GM11168 (cell line): ENCODE results near the gene CCDC154.
"Not testable (repeated sequence)": the region's sequence is repeated elsewhere in the genome, so short reads cannot be mapped to it uniquely, and the experiment has no call there.

Source experiments
- in situ Hi-C: fragments of 300-500 bp; cut with MboI; formaldehyde crosslinking; loops from one replicate; pipeline ENCODE4 v1.12.0; 2022; ENCODE audit warnings: low sequenced_read_pairs; ENCODE audit not compliant: unreplicated experiment

The CCDC154 gene

DNA sequence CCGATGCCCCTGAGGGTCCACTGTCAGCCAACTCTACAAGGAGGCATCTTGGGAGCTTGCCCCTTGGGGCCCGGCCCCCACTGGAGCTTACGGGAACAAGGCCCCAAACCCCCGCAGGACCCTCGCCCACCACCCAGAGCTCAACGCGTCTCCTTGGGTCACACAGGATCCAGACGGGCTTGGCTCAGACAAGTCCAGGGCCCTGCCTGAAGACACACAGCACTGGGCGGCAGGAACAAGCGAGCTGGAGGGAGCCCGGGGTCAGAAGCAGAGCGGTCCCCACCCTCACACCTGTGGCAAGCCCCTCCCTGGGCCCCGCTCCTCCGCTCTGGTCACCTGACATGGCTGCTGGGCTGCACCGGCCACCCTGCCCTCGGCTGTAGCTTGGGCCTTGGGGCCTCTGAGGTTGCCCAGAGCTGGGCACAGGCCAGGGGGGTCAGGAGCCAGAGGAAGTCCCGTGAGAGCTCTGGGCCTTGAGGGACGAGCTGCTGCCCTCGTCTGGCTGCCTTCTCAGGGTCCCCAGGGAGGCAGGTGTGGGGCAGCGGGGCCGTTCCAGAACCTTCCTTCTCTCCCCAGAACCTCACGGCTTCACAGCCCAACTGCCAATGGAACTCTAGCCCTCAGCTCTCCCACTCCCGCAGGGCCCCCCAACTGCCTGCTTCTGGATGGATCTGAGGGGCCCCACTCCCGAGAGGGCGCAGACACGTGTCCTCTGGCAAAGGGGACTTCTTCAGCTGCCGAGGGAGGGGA lies at the start of gene CCDC154:
TSS of gene CCDC154 (minus strand) at position 577 of the 750 bp plus-strand sequence. CDS start at position 343, 234 bp downstream.
- in situ Hi-C loops: no loop called here

DNA sequence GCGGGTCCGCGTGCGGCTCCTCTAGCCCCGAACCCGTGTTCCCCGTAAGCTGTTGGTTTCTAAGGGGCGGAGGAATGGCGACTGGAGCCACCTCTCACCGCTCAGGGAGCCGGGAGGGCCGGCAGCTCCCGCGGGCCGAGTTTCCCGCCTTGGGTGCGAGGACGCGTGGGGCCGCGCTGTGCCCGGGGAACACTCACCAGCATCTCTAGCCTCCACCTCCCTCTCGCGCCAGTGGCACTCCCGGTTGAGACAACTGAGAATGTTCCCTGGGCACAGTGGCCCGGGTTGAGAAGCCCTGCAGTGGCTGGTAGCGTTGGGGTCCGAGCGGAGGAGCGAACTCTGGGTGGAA lies 49.4 kb upstream of the CCDC154 start:
- in situ Hi-C loops: no loop called here

DNA sequence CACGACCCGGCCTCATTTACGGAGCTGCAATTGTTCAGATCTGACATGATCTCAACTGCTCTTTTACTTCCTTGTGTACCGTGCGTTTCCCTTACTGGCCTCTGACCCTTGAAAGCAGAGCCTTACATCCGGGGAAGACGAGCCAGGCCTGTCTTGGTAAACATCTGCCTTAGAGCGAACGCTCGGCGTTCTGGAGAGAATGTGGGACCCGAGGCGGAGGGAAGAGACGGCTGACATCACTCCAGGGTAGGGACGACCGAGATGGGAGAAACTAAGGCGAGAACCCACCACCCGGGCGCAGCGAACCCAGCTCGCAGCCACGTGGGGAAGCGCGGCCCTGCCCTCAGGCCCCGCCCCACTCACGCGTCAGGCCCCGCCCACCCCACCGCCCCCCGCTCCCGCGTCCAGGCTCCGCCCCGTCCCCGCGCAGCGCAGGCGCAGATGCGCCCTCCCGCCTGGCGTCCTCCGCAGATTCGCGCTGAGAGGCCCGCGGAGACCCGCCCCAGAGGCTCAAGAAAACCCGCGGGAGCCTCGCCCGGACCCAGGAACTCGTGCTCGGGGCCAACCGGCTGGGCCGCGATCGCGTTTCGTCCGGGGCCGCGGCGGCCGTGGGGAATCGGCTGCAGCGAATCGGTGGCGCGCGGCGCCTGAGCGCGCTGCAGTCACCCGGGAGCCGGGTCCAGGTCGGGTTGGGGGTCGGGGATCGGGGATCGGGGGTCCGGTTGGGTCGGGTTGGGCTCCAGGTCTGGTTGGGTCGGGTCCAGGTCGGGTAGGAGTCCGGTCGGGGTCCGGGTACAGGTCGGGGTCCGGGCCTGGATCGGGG lies 48.8 kb upstream of the CCDC154 start, which contains the start of gene TELO2:
TSS of gene TELO2 (plus strand) at position 438 of the 823 bp plus-strand sequence. CDS start 922 bp downstream, outside the sequence.
- in situ Hi-C loops: no loop called here

DNA sequence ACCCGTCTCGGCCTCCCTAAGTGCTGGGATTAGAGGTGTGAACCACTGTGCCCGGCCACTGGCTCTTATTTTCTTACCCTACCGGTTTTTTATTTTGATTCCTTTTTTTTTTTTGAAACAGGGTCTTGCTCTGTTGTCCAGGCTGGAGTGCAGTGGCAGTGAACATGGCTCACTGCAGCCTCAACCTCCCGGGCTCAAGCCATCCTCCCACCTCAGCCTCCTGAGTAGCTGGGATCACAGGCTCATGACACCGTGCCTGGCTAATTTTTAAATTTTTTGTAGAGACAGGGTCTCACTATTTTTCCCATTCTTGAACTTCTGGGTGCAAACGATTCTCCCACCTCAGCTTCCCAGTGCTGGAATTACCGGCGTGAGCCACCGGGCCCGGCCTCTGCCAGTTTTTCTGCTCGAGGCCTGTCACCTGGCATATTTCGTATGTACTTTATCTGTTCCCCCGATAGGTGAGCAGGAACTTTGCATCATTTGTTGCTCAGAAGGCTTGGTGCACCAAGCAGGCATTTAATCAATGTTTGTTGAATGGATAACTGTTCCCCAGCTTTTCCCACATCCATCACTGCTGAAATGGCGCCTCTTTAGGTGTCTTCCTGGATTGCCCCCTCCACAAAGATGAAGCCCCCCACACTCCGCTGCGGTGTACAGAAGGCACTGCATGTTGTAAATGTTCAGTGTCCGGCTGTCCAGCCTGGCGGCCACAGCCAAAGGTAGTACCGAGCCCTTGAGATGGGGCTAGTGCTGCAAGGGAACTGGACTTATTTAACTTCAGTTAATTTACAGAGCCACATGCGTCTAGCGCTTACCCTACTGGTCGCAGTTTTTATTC lies 47.9 kb upstream of the CCDC154 start:
- in situ Hi-C loops: no loop called here

DNA sequence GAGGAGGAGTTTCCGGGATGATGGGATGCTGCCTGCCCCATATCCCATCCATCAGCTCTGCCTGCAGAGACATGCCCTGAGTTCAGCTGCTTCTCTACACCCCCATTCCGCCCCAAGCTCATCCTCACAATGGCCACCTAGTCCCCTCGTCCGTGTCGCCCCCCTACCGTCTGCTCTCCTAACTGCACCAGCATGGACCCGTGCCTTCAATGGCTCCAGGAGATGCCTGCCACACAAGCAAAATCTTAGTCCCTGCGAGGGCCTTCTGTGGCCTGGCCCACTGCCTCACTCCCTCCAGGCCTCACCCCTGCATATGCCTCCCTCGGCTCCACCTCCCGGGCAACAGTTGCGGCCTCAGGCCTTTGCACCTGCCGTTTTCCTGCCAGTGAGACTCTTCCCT lies 47.0 kb upstream of the CCDC154 start:
- in situ Hi-C loops: no loop called here

- in situ Hi-C loops: no loop called here
Measured at GRCh38 chr16:1489077-1489476, 44.7 kb upstream of the CCDC154 start.

GRCh38 chr16:1488619-1489018 lies 44.3 kb upstream of the CCDC154 start, which contains the start of gene PTX4:
Gene PTX4, minus strand, starts transcription at chr16:1488944. Its CDS starts 35 bp downstream, at chr16:1488909.
- in situ Hi-C loops: no loop called here

GRCh38 chr16:1488054-1488601 lies 43.8 kb upstream of the CCDC154 start:
- in situ Hi-C loops: no loop called here

- in situ Hi-C loops: no loop called here
Measured at GRCh38 chr16:1487395-1488053, 43.2 kb upstream of the CCDC154 start.

DNA sequence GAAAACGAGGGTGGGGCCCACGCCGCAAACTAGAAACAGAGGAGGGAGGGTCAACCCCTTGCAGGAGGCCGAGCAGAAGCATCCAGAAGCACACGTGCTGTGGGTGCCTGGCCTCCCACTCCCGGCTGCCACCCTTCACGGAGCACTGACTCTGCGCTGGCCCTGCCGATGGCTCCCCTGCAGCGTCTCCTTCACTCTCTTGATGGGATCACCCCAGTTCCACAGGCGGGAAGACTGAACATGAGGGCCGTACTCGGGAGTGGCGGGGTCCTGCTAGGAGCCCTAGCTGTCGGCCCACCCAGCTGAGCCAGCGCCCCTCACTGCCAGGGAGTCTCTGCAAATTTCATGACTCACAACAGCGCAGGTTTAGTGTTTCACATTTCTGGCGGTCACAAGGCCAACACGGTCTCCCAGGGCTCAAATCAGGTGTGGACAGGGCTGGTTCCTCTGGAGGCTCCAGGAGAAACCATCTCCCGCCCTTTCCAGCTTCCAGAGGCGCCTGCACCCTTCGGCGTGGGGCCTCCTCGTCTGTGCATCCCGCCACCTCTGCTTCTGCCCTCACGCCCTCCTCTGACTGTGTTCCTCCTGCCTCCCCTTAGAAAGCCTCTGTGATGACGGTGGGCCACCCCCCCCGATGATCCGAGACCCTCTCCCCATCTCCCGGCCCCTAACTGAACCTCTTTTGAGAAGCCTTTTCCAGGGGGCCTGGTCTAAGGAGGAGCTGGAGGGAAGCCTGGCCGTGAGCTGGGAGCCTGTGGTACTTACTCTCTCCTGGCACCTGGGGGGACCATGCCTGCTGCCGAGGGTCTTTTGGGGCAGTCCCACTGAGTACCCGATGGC lies 42.4 kb upstream of the CCDC154 start:
- in situ Hi-C loops: no loop called here

DNA sequence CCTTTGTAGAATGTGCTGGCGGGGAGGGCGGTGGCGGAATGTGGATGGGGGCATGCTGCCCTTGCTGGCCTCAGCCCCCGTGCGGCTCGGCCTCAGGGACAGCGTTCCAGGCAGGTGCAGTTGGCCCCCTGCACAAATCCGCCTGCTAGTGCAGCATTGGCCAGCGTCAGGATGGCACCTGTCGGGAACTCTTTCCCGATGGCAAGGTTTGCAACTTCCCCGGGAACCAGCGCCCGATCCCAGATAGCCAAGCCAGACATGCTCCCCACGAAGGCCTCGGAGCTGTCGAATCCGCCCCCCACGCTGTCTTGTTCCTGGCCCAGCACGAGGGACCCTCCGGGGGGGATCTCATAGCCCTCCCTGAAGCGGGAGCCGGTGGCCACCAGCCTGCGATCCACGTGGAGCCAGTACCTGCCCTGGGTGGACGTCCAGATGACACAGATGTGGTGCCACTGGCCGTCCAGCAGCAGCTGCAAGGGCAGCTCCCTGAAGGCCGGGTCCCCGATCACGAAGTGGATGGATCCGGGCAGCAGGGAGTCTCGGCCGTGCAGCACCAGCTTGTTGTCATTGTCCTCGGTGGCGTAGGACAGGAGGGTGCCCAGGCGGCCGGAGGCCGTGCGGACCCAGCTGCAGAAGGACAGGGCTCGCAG lies 41.6 kb upstream of the CCDC154 start:
- in situ Hi-C loops: no loop called here

DNA sequence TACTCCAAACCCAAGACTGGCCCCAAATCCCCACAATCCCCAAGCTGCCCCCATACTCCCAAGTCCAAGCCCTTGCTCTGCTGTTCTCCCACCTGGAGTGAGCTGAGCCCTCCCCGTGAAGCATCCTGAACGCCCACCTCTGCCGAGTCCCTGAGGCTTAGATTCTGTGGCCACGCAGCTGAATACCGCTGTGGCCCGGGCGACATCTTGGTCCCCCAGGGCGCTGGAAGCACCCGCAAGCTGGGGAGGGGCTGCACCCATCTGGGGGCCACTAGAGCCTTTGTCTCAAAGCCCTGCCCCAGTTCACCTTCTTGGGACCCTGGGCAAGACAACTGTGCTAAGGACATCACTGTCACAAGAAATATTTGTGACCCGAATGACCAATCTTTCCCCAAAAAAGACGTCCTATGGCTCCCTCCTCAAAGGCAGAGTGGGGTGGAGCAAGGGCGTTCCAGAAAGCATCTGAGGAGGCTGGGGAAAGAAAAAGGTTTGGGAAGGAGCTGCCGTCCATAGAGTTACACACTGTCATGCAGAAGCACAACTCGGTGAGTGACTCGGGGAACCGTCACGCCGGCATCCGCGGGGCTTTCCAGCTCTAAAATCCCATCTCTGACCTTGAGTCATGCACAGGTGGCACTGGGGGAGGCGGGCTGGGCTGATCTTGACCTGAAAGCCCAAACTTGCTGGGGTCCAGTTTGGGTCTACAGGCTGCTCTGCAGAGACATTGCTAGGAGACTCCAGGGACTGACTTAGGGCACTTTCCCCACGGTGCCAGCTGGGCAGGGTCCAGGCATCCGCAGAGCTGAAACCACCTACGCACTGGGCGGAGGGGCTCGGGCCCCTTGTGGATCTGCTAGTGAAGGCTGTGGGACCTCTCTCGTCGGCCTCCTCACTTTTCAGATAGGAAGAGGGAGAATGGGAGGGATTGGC lies 37.8 kb upstream of the CCDC154 start:
- in situ Hi-C loops: no loop called here

DNA sequence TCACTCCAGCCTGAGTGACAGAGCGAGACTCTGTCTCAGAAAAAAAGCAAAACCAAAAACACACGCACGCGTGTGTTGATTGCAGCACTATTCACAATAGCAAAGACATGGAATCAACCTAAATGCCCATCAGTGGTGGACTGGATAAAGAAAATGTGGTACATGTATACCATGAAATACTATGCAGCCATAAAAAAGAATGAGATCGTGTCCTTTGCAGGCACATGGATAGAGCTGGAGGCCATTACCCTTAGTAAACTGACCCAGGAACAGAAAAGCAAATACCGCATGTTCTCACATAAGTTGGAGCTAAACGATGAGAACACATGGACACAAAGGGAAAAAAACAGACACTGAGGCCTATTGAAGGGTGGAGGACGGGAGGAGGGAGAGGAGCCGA lies 34.6 kb upstream of the CCDC154 start:
- in situ Hi-C loops: not testable (repeated sequence)

- in situ Hi-C loops: no loop called here
Measured at GRCh38 chr16:1477033-1477432, 32.7 kb upstream of the CCDC154 start.

DNA sequence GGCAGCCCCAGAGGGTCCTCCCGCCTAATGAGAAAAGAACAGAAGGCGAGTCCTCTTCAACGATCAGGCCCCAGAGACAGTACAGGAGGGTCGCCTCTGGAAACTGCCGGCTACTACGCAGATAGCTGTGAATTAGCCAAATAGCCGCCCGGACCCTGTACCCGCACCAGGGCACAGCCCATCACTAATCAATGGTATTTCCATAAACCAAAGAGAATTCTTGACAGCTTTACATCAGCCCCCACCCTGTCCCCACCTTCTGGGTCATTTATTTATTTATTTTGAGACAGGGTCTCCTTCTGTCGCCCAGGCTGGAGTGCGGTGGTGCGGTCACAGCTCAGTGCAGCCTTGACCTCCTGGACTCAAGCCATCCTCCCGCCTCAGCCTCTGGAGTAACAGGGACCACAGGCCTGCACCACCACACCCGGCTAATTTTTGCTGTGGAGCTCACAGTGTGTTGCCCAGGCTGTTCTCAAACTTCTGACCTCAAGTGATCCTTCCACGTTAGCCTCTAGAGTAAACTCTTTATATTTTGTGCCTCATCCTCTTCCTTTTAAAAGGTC lies 31.3 kb upstream of the CCDC154 start:
- in situ Hi-C loops: no loop called here

GRCh38 chr16:1474796-1475551 lies 30.6 kb upstream of the CCDC154 start, which contains the start of gene CLCN7:
Gene CLCN7, minus strand, starts transcription at chr16:1475028. Its CDS starts 54 bp downstream, at chr16:1474974.
- in situ Hi-C loops: no loop called here
